ENCODE results near the gene GRIK1. TPM values are rescaled to one million over a fixed set of nuclear protein-coding genes. Genes with fewer than 3 reads are reported as not detected.

The GRIK1 gene
- total RNA-seq, 2 donors from 2014 or later = not detected

DNA sequence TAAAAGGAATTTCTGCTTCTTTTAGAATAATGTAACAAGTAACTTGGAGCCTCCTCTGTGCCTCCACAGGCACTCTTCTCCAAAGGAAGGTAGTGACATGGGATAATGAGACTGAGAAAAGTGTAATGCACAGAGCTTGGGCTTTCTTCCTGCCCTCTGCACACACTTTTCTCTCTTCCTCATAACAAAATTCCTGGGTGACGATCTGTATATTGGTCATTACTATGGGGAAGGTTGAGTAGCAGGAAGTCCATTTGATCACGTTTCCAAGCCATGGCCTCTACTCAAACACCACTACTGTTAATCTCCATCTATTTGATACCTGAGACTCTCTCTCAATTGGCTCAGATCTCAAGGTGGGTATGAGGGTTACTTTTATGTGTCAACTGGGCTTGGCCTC lies 113.9 kb downstream of the GRIK1 start:
- Histone ChIP-seq H3K4me1 (ENCODE audit: control insufficient read depth, insufficient read depth, low read length) (no peaks in the 10 kb centered on the region), H3K27me3 (ENCODE audit: control insufficient read depth, insufficient read depth, low read length, poor library complexity, severe bottlenecking) (no peaks in the 10 kb centered on the region), H3K36me3 (ENCODE audit: control insufficient read depth, insufficient read depth, low read length) (no peaks in the 10 kb centered on the region), H3K9ac (ENCODE audit: extremely low read depth, low read length, poor library complexity, severe bottlenecking) (no peak overlapping the region), H3K4me3 (ENCODE audit: low read length) (no peak overlapping the region), H3K27ac (ENCODE audit: low read depth, low read length) (no peak overlapping the region), H3K9me3 (ENCODE audit: control insufficient read depth, low read length) (no peaks in the 10 kb centered on the region)
- H3K36me3 Mint-ChIP-seq (ENCODE audit: low read depth) = no peaks in the 10 kb centered on the region
- TF ChIP-seq, protein P1, sequence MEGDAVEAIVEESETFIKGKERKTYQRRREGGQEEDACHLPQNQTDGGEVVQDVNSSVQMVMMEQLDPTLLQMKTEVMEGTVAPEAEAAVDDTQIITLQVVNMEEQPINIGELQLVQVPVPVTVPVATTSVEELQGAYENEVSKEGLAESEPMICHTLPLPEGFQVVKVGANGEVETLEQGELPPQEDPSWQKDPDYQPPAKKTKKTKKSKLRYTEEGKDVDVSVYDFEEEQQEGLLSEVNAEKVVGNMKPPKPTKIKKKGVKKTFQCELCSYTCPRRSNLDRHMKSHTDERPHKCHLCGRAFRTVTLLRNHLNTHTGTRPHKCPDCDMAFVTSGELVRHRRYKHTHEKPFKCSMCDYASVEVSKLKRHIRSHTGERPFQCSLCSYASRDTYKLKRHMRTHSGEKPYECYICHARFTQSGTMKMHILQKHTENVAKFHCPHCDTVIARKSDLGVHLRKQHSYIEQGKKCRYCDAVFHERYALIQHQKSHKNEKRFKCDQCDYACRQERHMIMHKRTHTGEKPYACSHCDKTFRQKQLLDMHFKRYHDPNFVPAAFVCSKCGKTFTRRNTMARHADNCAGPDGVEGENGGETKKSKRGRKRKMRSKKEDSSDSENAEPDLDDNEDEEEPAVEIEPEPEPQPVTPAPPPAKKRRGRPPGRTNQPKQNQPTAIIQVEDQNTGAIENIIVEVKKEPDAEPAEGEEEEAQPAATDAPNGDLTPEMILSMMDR (conservative IDR thresholded peaks at IDR 0.05) = no peak
- no peaks in the 10 kb centered on the region for H3K4me1 Mint-ChIP-seq
- H3K27ac Mint-ChIP-seq = no peak overlapping the region
- no peak for DNase-seq
- no peaks in the 10 kb centered on the region for H3K27me3 Mint-ChIP-seq (ENCODE audit: insufficient read depth)
- peaks cover 4% of the 10 kb centered on the region for H3K9me3 Mint-ChIP-seq
- no peak overlapping the region for H3K4me3 Mint-ChIP-seq
- WGBS, 2 experiments (ENCODE audit: insufficient coverage in 1 of 2, insufficient read length in 1 of 2) = 100% methylated on average over 1 of the region's 2 CpGs; no CpG with 5 or more reads in 1 of the 2 experiments

DNA sequence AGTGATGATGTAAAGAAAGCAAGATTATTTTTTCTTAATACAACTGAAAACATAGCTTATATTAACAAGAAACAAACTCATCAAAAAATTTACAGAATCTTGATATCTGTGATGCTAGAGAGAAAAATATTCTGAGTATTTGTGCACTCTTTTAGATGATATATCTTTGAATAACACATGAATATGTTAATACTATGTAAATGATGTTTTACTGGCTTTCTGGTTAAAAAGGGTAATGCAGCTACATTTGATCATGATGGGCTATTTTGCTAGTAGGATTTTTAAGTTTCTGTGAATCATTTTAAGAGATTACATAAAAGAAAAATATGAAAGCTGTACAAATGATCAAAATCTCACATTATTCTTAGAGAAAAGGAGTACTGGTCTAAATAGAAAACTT lies 114.5 kb downstream of the GRIK1 start:
- H3K4me1 Mint-ChIP-seq = no peaks in the 10 kb centered on the region

DNA sequence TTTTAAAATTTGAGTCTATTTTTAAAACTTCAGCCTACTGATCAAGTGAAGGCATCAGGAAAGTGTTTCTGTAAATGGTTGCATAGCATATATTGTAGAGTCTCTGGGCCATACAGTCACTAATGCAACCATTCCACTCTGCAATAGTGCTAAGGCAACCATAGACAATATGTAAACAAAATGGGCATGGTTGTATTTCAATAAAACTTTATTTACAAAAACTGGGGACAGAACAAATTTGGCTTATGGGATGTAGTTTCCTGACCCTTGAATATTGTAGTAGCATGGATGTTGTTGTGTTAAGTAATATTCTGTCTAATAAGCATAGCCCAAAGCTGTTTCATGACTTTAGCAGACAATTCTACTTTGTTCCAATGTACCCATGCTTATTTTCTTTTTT lies 117.7 kb downstream of the GRIK1 start:
- no peak for DNase-seq
- Histone ChIP-seq H3K36me3 (ENCODE audit: control insufficient read depth, insufficient read depth, low read length) (no peaks in the 10 kb centered on the region), H3K4me3 (ENCODE audit: low read length) (no peak overlapping the region), H3K9me3 (ENCODE audit: control insufficient read depth, low read length) (no peaks in the 10 kb centered on the region), H3K27me3 (ENCODE audit: control insufficient read depth, insufficient read depth, low read length, poor library complexity, severe bottlenecking) (no peaks in the 10 kb centered on the region), H3K4me1 (ENCODE audit: control insufficient read depth, insufficient read depth, low read length) (no peaks in the 10 kb centered on the region), H3K27ac (ENCODE audit: low read depth, low read length) (no peak overlapping the region), H3K9ac (ENCODE audit: extremely low read depth, low read length, poor library complexity, severe bottlenecking) (no peak overlapping the region)
- H3K27me3 Mint-ChIP-seq (ENCODE audit: insufficient read depth) = no peaks in the 10 kb centered on the region
- no peaks in the 10 kb centered on the region for H3K9me3 Mint-ChIP-seq
- no peaks in the 10 kb centered on the region for H3K4me1 Mint-ChIP-seq
- TF ChIP-seq, protein P1 (conservative IDR thresholded peaks at IDR 0.05) = no peak
- no peak overlapping the region for H3K4me3 Mint-ChIP-seq
- no peak overlapping the region for H3K27ac Mint-ChIP-seq
- H3K36me3 Mint-ChIP-seq (ENCODE audit: low read depth) = no peaks in the 10 kb centered on the region

More for the DNA sequence above, 114.5 kb downstream of the GRIK1 start:
- Mint-ChIP-seq H3K36me3 (ENCODE audit: low read depth) (no peaks in the 10 kb centered on the region), H3K9me3 (peaks cover 4% of the 10 kb centered on the region), H3K27me3 (ENCODE audit: insufficient read depth) (no peaks in the 10 kb centered on the region), H3K4me3 (no peak overlapping the region), H3K27ac (no peak overlapping the region)
- no peak overlapping the region for H3K4me3 ChIP-seq (ENCODE audit: low read length)
- no peaks in the 10 kb centered on the region for H3K4me1 ChIP-seq (ENCODE audit: control insufficient read depth, insufficient read depth, low read length)
- no peak for DNase-seq
- H3K9ac ChIP-seq (ENCODE audit: extremely low read depth, low read length, poor library complexity, severe bottlenecking) = no peak overlapping the region
- TF ChIP-seq, protein P1 (conservative IDR thresholded peaks at IDR 0.05) = no peak
- no peaks in the 10 kb centered on the region for H3K36me3 ChIP-seq (ENCODE audit: control insufficient read depth, insufficient read depth, low read length)
- H3K27me3 ChIP-seq (ENCODE audit: control insufficient read depth, insufficient read depth, low read length, poor library complexity, severe bottlenecking) = no peaks in the 10 kb centered on the region
- H3K27ac ChIP-seq (ENCODE audit: low read depth, low read length) = no peak overlapping the region
- no peaks in the 10 kb centered on the region for H3K9me3 ChIP-seq (ENCODE audit: control insufficient read depth, low read length)
